Tongue (tissue), 2 donors: Measurements from ENCODE around the gene ANKIB1. TPM values are rescaled to one million over a fixed set of nuclear protein-coding genes. Genes with fewer than 3 reads are reported as not detected.

Source experiments
- small RNA-seq: library from RNA; depleted of rRNA; stranded (forward); fragments of <200 nt; gene quantifications from one replicate; pipeline ENCODE3, GENCODE V24; 2014; ENCODE audit warnings: low replicate concordance
- total RNA-seq: library from RNA; depleted of rRNA; stranded (reverse); fragments of >200 nt; gene quantifications from one replicate; pipeline ENCODE4 v1.2.3, GENCODE V29; 2014

Gene ANKIB1
- total RNA-seq, 1 donor from 2014 or later: 43.7 TPM

Small RNA genes lying within 50 kb of the gene (small RNA-seq; reads per million reads assigned to genes)
- gene MIR1285-1 (0.06 reads per million), gene RF00019 (not detected)

Other genes starting within 250 kb of the ANKIB1 start
- gene CYP51A1, start 111.5 kb upstream of the ANKIB1 start, total RNA-seq: 76.6 TPM
- gene LRRD1, start 66.8 kb upstream of the ANKIB1 start, total RNA-seq: 0.21 TPM
- 64.1 TPM for gene KRIT1, start 60 bp upstream of the ANKIB1 start, total RNA-seq
- 33.4 TPM for gene GATAD1, start 201.5 kb downstream of the ANKIB1 start, total RNA-seq
- not detected for gene ERVW-1, start 232.0 kb downstream of the ANKIB1 start, total RNA-seq